Rectal smooth muscle tissue (tissue), 1 donor: Measurements from ENCODE around the gene LASP1NB.

ENCODE experiments used
- H3K27ac ChIP-seq: one replicate; pipeline ENCODE4 v1.7.0; 2013; ENCODE audit warnings: low read depth, low read length, inconsistent platforms
- H3K27me3 ChIP-seq: one replicate; pipeline ENCODE4 v1.7.0; 2013; ENCODE audit warnings: low read length; ENCODE audit not compliant: control insufficient read depth, insufficient read depth
- H3K36me3 ChIP-seq: one replicate; pipeline ENCODE4 v1.7.0; 2013; ENCODE audit warnings: low read length; ENCODE audit not compliant: control insufficient read depth, insufficient read depth
- H3K4me1 ChIP-seq: one replicate; pipeline ENCODE4 v1.7.0; 2013; ENCODE audit warnings: low read length; ENCODE audit not compliant: control insufficient read depth, insufficient read depth
- H3K4me3 ChIP-seq: one replicate; pipeline ENCODE4 v1.7.0; 2013; ENCODE audit warnings: low read length
- H3K9ac ChIP-seq: one replicate; pipeline ENCODE4 v1.7.0; 2013; ENCODE audit warnings: low read length

Gene LASP1NB

GRCh38 chr17:38889745-38890409 lies 35.5 kb upstream of the LASP1NB start:
- Histone ChIP-seq H3K4me1 (peaks cover 15% of the 10 kb centered on the region), H3K27ac (no peak overlapping the region), H3K9ac (no peak overlapping the region), H3K4me3 (no peak overlapping the region), H3K27me3 (no peaks in the 10 kb centered on the region), H3K36me3 (peaks cover 33% of the 10 kb centered on the region)

GRCh38 chr17:38890410-38890746 lies 35.0 kb upstream of the LASP1NB start:
- Histone ChIP-seq H3K4me1 (peaks cover 12% of the 10 kb centered on the region), H3K4me3 (no peak overlapping the region), H3K36me3 (peaks cover 33% of the 10 kb centered on the region), H3K27me3 (no peaks in the 10 kb centered on the region), H3K9ac (no peak overlapping the region), H3K27ac (no peak overlapping the region)

- H3K36me3 ChIP-seq = peaks cover 34% of the 10 kb centered on the region
Observed at GRCh38 chr17:38891441-38891840, 34.0 kb upstream of the LASP1NB start.

DNA sequence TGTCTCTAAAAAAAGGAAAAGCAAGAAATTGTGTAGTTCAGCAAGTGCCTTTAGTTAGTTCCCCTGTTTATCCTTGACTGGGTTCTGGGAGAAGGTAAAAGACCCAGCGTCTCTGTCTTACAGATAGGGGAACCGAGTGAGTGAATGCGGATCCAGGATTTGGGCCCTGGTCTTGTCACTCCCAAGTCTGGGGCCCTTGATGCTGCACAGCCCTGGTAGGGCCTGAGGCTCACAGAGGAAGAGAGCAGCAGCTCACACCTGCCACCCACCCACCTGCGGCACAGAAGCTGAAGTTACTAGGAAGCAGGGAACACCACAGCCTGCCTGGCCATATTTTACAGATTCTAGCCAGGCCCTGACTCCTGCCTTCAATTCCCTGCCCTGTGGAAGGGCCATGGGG lies 33.3 kb upstream of the LASP1NB start:
- H3K36me3 ChIP-seq = peaks cover 39% of the 10 kb centered on the region
- H3K4me3 ChIP-seq = no peak overlapping the region
- H3K9ac ChIP-seq = no peak overlapping the region
- H3K27me3 ChIP-seq = no peaks in the 10 kb centered on the region
- peaks cover 13% of the 10 kb centered on the region for H3K4me1 ChIP-seq
- H3K27ac ChIP-seq = no peak overlapping the region

More at GRCh38 chr17:38891441-38891840, 34.0 kb upstream of the LASP1NB start:
- no peak overlapping the region for H3K9ac ChIP-seq
- no peaks in the 10 kb centered on the region for H3K27me3 ChIP-seq
- H3K4me1 ChIP-seq = peaks cover 7% of the 10 kb centered on the region
- no peak overlapping the region for H3K4me3 ChIP-seq
- no peak overlapping the region for H3K27ac ChIP-seq

GRCh38 chr17:38892620-38893019 lies 32.8 kb upstream of the LASP1NB start:
- no peak overlapping the region for H3K27ac ChIP-seq
- no peak overlapping the region for H3K9ac ChIP-seq
- peaks cover 39% of the 10 kb centered on the region for H3K36me3 ChIP-seq
- H3K27me3 ChIP-seq = no peaks in the 10 kb centered on the region
- no peak overlapping the region for H3K4me3 ChIP-seq
- H3K4me1 ChIP-seq = peaks cover 17% of the 10 kb centered on the region

- no peak overlapping the region for H3K27ac ChIP-seq
- no peak overlapping the region for H3K4me3 ChIP-seq
- no peaks in the 10 kb centered on the region for H3K27me3 ChIP-seq
- peaks cover 17% of the 10 kb centered on the region for H3K4me1 ChIP-seq
- H3K36me3 ChIP-seq = peaks cover 39% of the 10 kb centered on the region
- H3K9ac ChIP-seq = no peak overlapping the region
Observed at GRCh38 chr17:38893113-38893512, 32.3 kb upstream of the LASP1NB start.

DNA sequence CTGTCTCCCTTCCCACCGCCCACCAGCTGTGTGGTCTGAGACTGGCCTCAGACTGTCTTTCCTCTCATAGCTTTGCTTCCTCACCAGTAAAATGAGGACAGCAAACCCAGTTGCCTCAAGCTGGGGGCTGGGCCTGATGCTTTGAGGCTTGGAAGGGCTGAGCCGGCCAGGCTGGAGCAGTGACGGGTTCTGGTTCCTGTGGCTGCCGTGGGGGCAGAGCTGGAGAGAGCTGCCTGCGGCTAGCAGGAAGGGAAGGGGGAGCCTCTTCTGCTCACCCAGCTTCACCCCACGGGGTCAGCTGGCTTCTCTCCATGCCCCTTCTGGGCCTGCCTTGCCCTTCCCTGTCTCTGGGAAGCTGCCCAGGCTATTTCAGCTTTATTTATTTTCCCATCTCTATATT lies 31.8 kb upstream of the LASP1NB start:
- Histone ChIP-seq H3K27me3 (no peaks in the 10 kb centered on the region), H3K9ac (no peak overlapping the region), H3K4me3 (no peak overlapping the region), H3K36me3 (peaks cover 41% of the 10 kb centered on the region), H3K4me1 (peaks cover 17% of the 10 kb centered on the region), H3K27ac (no peak overlapping the region)

DNA sequence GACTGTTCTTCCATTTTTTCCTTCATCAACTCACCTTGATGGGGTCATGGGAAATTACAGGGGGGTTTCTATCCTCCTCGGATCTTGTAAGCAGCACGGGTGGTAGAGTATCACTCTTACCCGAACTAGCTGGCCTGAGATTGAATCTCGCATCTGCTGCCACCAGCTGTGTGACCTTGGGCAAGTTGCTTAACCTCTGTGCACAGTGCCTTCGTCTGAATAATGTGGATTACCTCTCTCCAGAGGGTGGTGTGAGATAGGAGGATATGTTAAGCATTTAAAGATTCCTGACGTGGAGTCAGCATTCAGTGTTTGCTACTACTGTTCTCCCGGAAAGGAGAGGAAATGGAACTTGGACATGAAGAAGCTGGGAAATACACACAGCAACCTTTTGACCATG lies 31.1 kb upstream of the LASP1NB start:
- Histone ChIP-seq H3K27ac (no peak overlapping the region), H3K4me1 (peaks cover 17% of the 10 kb centered on the region), H3K27me3 (no peaks in the 10 kb centered on the region)

GRCh38 chr17:38896346-38896954 lies 29.0 kb upstream of the LASP1NB start:
- Histone ChIP-seq H3K27ac (no peak overlapping the region), H3K4me3 (no peak overlapping the region), H3K9ac (no peak overlapping the region), H3K27me3 (no peaks in the 10 kb centered on the region), H3K36me3 (peaks cover 31% of the 10 kb centered on the region), H3K4me1 (peaks cover 26% of the 10 kb centered on the region)

More for the DNA sequence above, 31.1 kb upstream of the LASP1NB start:
- no peak overlapping the region for H3K4me3 ChIP-seq
- peaks cover 41% of the 10 kb centered on the region for H3K36me3 ChIP-seq
- no peak overlapping the region for H3K9ac ChIP-seq

- no peak overlapping the region for H3K4me3 ChIP-seq
- peaks cover 27% of the 10 kb centered on the region for H3K4me1 ChIP-seq
- peaks cover 25% of the 10 kb centered on the region for H3K36me3 ChIP-seq
- peak overlapping the region; percentile 15 for H3K27ac ChIP-seq
- no peak overlapping the region for H3K9ac ChIP-seq
- H3K27me3 ChIP-seq = no peaks in the 10 kb centered on the region
Observed at GRCh38 chr17:38897176-38897575, 28.2 kb upstream of the LASP1NB start.

DNA sequence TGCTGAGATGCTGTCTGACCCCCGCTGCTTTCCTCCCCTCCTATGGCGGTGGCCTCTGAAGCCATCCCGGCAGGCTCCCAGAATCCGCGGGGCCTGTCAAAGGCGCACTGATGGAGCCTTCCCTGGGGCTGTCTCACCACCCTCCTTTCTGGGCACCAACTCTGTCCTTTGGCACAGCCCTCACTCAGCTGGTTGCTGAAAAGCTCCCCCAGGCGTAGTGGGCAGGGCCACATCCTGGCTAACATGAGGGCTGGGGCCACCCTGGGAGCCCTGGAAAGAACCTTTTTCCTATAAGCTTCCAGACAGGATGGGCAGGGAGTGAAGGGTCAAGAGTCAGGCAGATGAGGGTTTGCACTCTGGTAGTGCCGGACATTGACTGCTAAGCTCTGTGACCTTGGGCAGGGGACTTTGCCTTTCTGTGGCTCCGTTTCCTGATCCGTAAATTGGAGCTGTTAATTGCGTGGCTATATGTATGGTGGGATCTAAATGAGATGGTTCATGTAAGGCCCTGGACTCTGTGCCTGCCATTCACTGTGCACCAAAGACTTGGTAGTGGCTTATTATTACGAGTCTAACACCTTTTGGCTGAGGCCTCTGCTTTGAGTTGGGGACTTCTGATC lies 27.6 kb upstream of the LASP1NB start:
- H3K36me3 ChIP-seq = peaks cover 21% of the 10 kb centered on the region
- no peak overlapping the region for H3K9ac ChIP-seq
- H3K27ac ChIP-seq = peak overlapping the region; percentile 66
- H3K27me3 ChIP-seq = no peaks in the 10 kb centered on the region
- H3K4me3 ChIP-seq = peak overlapping the region; percentile 14
- peaks cover 27% of the 10 kb centered on the region for H3K4me1 ChIP-seq

DNA sequence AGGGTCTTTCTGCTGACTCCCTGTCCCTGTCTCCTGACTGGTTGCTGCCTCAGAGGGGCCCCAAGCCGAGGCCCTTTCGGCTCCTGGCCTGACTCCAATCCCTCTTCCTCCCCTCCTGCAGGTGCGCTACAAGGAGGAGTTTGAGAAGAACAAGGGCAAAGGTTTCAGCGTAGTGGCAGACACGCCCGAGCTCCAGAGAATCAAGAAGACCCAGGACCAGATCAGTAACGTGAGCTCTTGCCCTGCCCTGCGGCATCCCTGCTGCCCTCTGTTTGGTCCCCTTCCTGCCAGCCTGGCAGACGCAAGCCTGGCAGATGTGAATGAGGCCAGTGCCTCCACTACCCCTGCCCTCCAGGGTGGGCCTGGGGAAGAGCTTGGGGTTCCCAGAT lies 27.1 kb upstream of the LASP1NB start:
- Histone ChIP-seq H3K4me3 (no peak overlapping the region), H3K27ac (peak overlapping the region; percentile 6), H3K36me3 (peaks cover 22% of the 10 kb centered on the region), H3K4me1 (peaks cover 22% of the 10 kb centered on the region), H3K27me3 (no peaks in the 10 kb centered on the region), H3K9ac (no peak overlapping the region)
